ENCODE data around the gene UBE2G2. TPM values are rescaled to one million over a fixed set of nuclear protein-coding genes. Genes with fewer than 3 reads are reported as not detected.

Gene UBE2G2
- polyA plus RNA-seq, 1 donor from 2014 or later = 127 TPM

- no peak overlapping the region for H3K27ac ChIP-seq (ENCODE audit: low read length)
- H3K27me3 ChIP-seq (ENCODE audit: insufficient read depth, low read depth, low read length) = no peaks in the 10 kb centered on the region
- H3K9me2 ChIP-seq (ENCODE audit: insufficient read depth, low read length) = no peaks in the 10 kb centered on the region
- no peak overlapping the region for H3K4me2 ChIP-seq (ENCODE audit: low read length)
- no peaks in the 10 kb centered on the region for H3K79me2 ChIP-seq (replicated peaks; ENCODE audit: insufficient read depth, low read length)
- TF ChIP-seq, protein P1, sequence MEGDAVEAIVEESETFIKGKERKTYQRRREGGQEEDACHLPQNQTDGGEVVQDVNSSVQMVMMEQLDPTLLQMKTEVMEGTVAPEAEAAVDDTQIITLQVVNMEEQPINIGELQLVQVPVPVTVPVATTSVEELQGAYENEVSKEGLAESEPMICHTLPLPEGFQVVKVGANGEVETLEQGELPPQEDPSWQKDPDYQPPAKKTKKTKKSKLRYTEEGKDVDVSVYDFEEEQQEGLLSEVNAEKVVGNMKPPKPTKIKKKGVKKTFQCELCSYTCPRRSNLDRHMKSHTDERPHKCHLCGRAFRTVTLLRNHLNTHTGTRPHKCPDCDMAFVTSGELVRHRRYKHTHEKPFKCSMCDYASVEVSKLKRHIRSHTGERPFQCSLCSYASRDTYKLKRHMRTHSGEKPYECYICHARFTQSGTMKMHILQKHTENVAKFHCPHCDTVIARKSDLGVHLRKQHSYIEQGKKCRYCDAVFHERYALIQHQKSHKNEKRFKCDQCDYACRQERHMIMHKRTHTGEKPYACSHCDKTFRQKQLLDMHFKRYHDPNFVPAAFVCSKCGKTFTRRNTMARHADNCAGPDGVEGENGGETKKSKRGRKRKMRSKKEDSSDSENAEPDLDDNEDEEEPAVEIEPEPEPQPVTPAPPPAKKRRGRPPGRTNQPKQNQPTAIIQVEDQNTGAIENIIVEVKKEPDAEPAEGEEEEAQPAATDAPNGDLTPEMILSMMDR (IDR thresholded peaks at IDR 0.05; ENCODE audit: poor library complexity, severe bottlenecking) = no peak
- TF ChIP-seq SMC3 (conservative IDR thresholded peaks at IDR 0.05; ENCODE audit: poor library complexity) (no peak), REST (IDR thresholded peaks at IDR 0.05; ENCODE audit: borderline replicate concordance) (no peak), RAD21 (conservative IDR thresholded peaks at IDR 0.05) (no peak), EP300 (conservative IDR thresholded peaks at IDR 0.05; ENCODE audit: poor library complexity, severe bottlenecking) (no peak), POLR2AphosphoS5 (IDR thresholded peaks at IDR 0.05) (no peak)
- no peaks in the 10 kb centered on the region for H3K9me3 ChIP-seq (ENCODE audit: low read length)
- no peaks in the 10 kb centered on the region for H3F3A ChIP-seq (ENCODE audit: insufficient read depth, low read length, poor library complexity, severe bottlenecking)
- no peaks in the 10 kb centered on the region for H4K20me1 ChIP-seq (ENCODE audit: insufficient read depth)
- H2AFZ ChIP-seq (ENCODE audit: low read depth, low read length) = no peak overlapping the region
- no peaks in the 10 kb centered on the region for H3K36me3 ChIP-seq (ENCODE audit: insufficient read depth, low read length)
- no peak overlapping the region for H3K9ac ChIP-seq (ENCODE audit: low read length)
- H3K4me3 ChIP-seq (ENCODE audit: low read length) = no peak overlapping the region
These were observed 36.2 kb downstream of the UBE2G2 start for GRCh38 chr21:44765231-44766013.

- Histone ChIP-seq H3K27ac (ENCODE audit: low read length) (no peak overlapping the region), H3K27me3 (ENCODE audit: insufficient read depth, low read depth, low read length) (no peaks in the 10 kb centered on the region), H3K79me2 (replicated peaks; ENCODE audit: insufficient read depth, low read length) (no peaks in the 10 kb centered on the region), H3K4me2 (ENCODE audit: low read length) (no peak overlapping the region), H2AFZ (ENCODE audit: low read depth, low read length) (no peak overlapping the region), H4K20me1 (ENCODE audit: insufficient read depth) (no peaks in the 10 kb centered on the region), H3K4me3 (ENCODE audit: low read length) (no peak overlapping the region), H3K9me3 (ENCODE audit: low read length) (no peaks in the 10 kb centered on the region), H3F3A (ENCODE audit: insufficient read depth, low read length, poor library complexity, severe bottlenecking) (no peaks in the 10 kb centered on the region), H3K9ac (ENCODE audit: low read length) (no peak overlapping the region), H3K9me2 (ENCODE audit: insufficient read depth, low read length) (no peaks in the 10 kb centered on the region), H3K36me3 (ENCODE audit: insufficient read depth, low read length) (no peaks in the 10 kb centered on the region)
- no peak for TF ChIP-seq MXI1 (conservative IDR thresholded peaks at IDR 0.05; ENCODE audit: poor library complexity, severe bottlenecking)
- TF ChIP-seq, protein P1 (IDR thresholded peaks at IDR 0.05; ENCODE audit: poor library complexity, severe bottlenecking) = no peak
- no peak for TF ChIP-seq REST (IDR thresholded peaks at IDR 0.05; ENCODE audit: borderline replicate concordance)
- TF ChIP-seq SMC3 (conservative IDR thresholded peaks at IDR 0.05; ENCODE audit: poor library complexity) = no peak
- no peak for TF ChIP-seq TAF1 (IDR thresholded peaks at IDR 0.05; ENCODE audit: low read depth)
- TF ChIP-seq EP300 (conservative IDR thresholded peaks at IDR 0.05; ENCODE audit: poor library complexity, severe bottlenecking) = no peak
- no peak for TF ChIP-seq EZH2 (IDR thresholded peaks at IDR 0.05; ENCODE audit: borderline replicate concordance, insufficient read depth, low read length, poor library complexity, severe bottlenecking)
- TF ChIP-seq POLR2AphosphoS5 (IDR thresholded peaks at IDR 0.05) = no peak
- no peak for TF ChIP-seq RAD21 (conservative IDR thresholded peaks at IDR 0.05)
These were observed 37.0 kb downstream of the UBE2G2 start for GRCh38 chr21:44764319-44765230.

All from neural cell (in vitro differentiated cells).